ENCODE results near the gene KRT33B.

DNA sequence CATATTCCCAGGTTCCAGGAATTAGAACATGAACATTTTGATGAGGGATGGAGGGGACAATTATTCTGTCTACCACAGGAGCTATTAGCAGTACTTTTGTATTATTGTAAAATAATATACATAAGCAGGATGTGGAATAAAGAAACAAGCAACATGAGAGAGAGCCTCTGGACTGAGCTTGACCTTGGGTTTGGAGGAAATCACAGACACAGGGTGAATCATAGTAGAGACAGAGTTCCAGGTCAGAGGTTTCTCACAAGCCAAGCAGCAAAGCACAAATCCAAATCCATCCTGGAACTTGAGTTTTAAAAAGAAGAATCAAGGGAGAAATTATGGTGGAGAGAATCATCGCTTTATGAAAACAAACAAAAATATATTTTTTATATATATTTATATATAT is 22.7 kb upstream of the KRT33B start:
- no peak for TF ChIP-seq ZNF274 (IDR thresholded peaks at IDR 0.05; ENCODE audit: low read depth, low read length)
- TF ChIP-seq SUZ12 (IDR thresholded peaks at IDR 0.05; ENCODE audit: extremely low read depth, insufficient read depth, insufficient read length), result no peak
